ENCODE measurements around the gene HEYL. TPM values are rescaled to one million over a fixed set of nuclear protein-coding genes. Genes with fewer than 3 reads are reported as not detected.

HEYL gene
- total RNA-seq, 4 donors from 2014 or later = 11.4 to 19.2 (median 14.3) TPM

- Histone ChIP-seq H3K36me3 (peaks cover 0 to 28% (median 0%) of the 10 kb centered on the region in 3 donors), H3K9me3 (no peaks in the 10 kb centered on the region), H3K27ac (peak overlapping the region in 1 of 4 donors; percentile 80), H3K27me3 (peaks cover 0 to 10% of the 10 kb centered on the region in 2 donors), H3K4me1 (peaks cover 0 to 37% (median 0%) of the 10 kb centered on the region in 4 donors), H3K4me3 (peak overlapping the region in 1 of 4 donors; percentile 41)
- no peak for TF ChIP-seq POLR2A (IDR thresholded peaks at IDR 0.05)
- WGBS, 2 donors = 52 to 64% methylated on average over 5 of the region's 5 CpGs
- no peak for DNase-seq (ENCODE audit: low spot score in 2 of 2)
Measured at GRCh38 chr1:39632323-39632681, 7.1 kb downstream of the HEYL start.

GRCh38 chr1:39631361-39632322, 7.8 kb downstream of the HEYL start:
- WGBS, 2 donors = 82 to 86% methylated on average over 16 of the region's 16 CpGs
- TF ChIP-seq EP300 (IDR thresholded peaks at IDR 0.05) (no peak), POLR2A (IDR thresholded peaks at IDR 0.05) (no peak)
- H3K4me1 ChIP-seq = peaks cover 0 to 34% (median 0%) of the 10 kb centered on the region in 4 donors
- H3K27me3 ChIP-seq = peaks cover 0 to 10% of the 10 kb centered on the region in 2 donors
- no peak overlapping the region for H3K27ac ChIP-seq
- DNase-seq (ENCODE audit: low spot score in 2 of 2) = no peak
- H3K36me3 ChIP-seq = peaks cover 0 to 34% (median 0%) of the 10 kb centered on the region in 3 donors
- H3K9me3 ChIP-seq = no peaks in the 10 kb centered on the region
- H3K4me3 ChIP-seq = no peak overlapping the region

GRCh38 chr1:39628807-39629350, 10.6 kb downstream of the HEYL start:
- WGBS, 2 donors = 94 to 97% methylated on average over 11 of the region's 11 CpGs
- H3K27ac ChIP-seq = no peak overlapping the region
- TF ChIP-seq CTCF (IDR thresholded peaks at IDR 0.05) (no peak), EP300 (IDR thresholded peaks at IDR 0.05) (no peak), POLR2A (IDR thresholded peaks at IDR 0.05) (no peak)
- no peak for DNase-seq (ENCODE audit: low spot score in 2 of 2)
- peaks cover 0 to 2% of the 10 kb centered on the region in 2 donors for H3K27me3 ChIP-seq
- no peak overlapping the region for H3K4me3 ChIP-seq
- H3K4me1 ChIP-seq = peaks cover 0 to 21% (median 0%) of the 10 kb centered on the region in 4 donors
- H3K9me3 ChIP-seq = no peaks in the 10 kb centered on the region
- peaks cover 0 to 38% (median 0%) of the 10 kb centered on the region in 3 donors for H3K36me3 ChIP-seq

GRCh38 chr1:39626646-39627045, 12.8 kb downstream of the HEYL start:
- Histone ChIP-seq H3K27ac (peak overlapping the region in 1 of 4 donors; percentile 28), H3K9me3 (no peaks in the 10 kb centered on the region), H3K36me3 (peaks cover 0 to 38% (median 0%) of the 10 kb centered on the region in 3 donors), H3K4me1 (peaks cover 0 to 11% (median 0%) of the 10 kb centered on the region in 4 donors), H3K27me3 (no peaks in the 10 kb centered on the region), H3K4me3 (no peak overlapping the region)
- no peak for DNase-seq (ENCODE audit: low spot score in 2 of 2)
- WGBS, 2 donors = 82 to 85% methylated on average over 16 of the region's 16 CpGs
- TF ChIP-seq POLR2A (IDR thresholded peaks at IDR 0.05) (no peak), EP300 (IDR thresholded peaks at IDR 0.05) (no peak), CTCF (IDR thresholded peaks at IDR 0.05) (no peak)

- no peak for TF ChIP-seq CTCF (IDR thresholded peaks at IDR 0.05)
- TF ChIP-seq EP300 (IDR thresholded peaks at IDR 0.05) = peak in 1 of 2 donors; percentile 88
- TF ChIP-seq POLR2A (IDR thresholded peaks at IDR 0.05) = no peak
- H3K4me3 ChIP-seq = no peak overlapping the region
- WGBS, 2 donors = 70 to 83% methylated on average over 6 to 10 of the region's 11 CpGs
- peaks cover 0 to 33% (median 0%) of the 10 kb centered on the region in 3 donors for H3K36me3 ChIP-seq
- no peaks in the 10 kb centered on the region for H3K27me3 ChIP-seq
- H3K27ac ChIP-seq = peak overlapping the region in 2 of 4 donors; percentile 28 to 43
- H3K4me1 ChIP-seq = peaks cover 0 to 11% (median 0%) of the 10 kb centered on the region in 4 donors
- peak; percentile 43 to 63 for DNase-seq (ENCODE audit: low spot score in 2 of 2)
- H3K9me3 ChIP-seq = no peaks in the 10 kb centered on the region
Measured at GRCh38 chr1:39625462-39626273, 13.8 kb downstream of the HEYL start.

Measured in tibial nerve (tissue), 4 donors.